Kidney epithelial cell (primary cell): ENCODE measurements around the gene GOLGA6L7. TPM values are rescaled to one million over a fixed set of nuclear protein-coding genes. Genes with fewer than 3 reads are reported as not detected.
"Not testable (repeated sequence)": the region's sequence is repeated elsewhere in the genome, so short reads cannot be mapped to it uniquely, and the experiment has no call there.

ENCODE experiments used
- DNase-seq: peaks from one replicate; pipeline ENCODE4 v3.0.0-alpha.2; 2010; ENCODE audit warnings: low read depth
- H3K27me3 ChIP-seq: 2 replicates; pipeline ENCODE4 v1.6.0; 2011; ENCODE audit warnings: low read length; ENCODE audit not compliant: control insufficient read depth, insufficient read depth
- H3K36me3 ChIP-seq: 2 replicates; pipeline ENCODE4 v1.5.1; 2011; ENCODE audit warnings: low read length; ENCODE audit not compliant: control insufficient read depth, insufficient read depth
- H3K4me3 ChIP-seq: 2 replicates; pipeline ENCODE4 v1.5.1; 2011; ENCODE audit warnings: low read depth, mild to moderate bottlenecking, control low read depth, low read length
- total RNA-seq: library from RNA; depleted of rRNA; stranded (reverse); fragments of >200 nt; gene quantifications from 2 replicates; pipeline ENCODE4 v1.2.3, GENCODE V29; 2015

GOLGA6L7 gene
- total RNA-seq, 1 donor from 2014 or later: not detected

DNA sequence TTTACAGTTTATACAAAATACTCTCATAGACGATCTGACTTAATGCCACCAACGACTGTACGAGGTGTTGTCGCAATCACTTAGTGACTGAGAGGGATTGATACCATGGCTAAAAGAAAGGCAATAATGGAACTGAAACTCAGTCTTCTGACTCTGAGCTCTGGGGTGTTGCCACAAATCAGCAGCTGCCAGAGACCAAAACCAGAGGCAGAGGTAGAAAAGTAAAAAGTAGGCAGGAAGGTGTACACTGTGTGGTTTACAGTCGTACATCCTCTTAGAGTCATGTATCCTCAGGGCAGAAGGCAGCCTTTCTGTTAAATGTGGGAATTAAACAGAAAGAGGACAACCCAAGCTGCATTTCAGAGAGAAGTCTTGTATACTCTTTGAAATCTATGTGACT is 1.2 kb downstream of the GOLGA6L7 start:
- not testable (repeated sequence) for H3K4me3 ChIP-seq, DNase-seq, H3K27me3 ChIP-seq, H3K36me3 ChIP-seq

DNA sequence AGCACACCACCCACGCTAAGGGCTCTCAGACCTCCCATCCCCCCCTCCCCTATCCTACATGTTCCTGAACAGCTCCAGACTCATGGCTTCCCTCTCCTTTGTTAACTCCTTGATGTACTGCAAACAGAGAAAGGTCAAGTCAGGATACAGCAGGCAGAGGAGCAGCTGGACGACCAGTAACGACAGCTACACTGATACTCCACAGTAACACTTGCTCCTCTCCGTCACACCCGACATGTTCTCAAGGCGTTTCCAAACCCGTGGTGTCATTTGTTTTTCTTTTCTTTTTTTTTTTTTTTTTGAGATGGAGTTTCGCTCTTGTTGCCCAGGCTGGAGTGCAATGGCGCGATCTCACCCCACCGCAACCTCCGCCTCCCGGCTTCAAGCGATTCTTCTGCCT is 4.3 kb downstream of the GOLGA6L7 start:
- not testable (repeated sequence) for H3K27me3 ChIP-seq, H3K36me3 ChIP-seq, H3K4me3 ChIP-seq, DNase-seq

DNA sequence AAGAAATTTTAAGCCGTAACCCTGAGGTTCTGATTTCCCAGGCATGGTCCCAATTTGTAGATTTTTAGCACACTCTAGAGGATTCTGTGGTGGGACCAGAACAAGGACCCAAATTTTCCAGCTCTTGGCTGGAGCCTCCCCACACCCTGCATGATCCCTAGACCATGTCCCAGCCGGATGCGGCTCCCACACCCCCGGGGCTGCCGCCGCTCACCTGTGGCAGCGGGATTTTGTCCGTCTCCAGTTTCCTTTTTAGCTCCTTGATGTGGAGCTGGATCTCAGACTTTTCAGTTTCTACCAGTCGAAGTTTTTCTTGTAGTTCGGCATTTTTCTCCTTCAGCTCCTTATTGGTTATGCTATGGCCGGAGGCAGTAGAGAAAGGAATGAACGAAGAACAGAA is 4.9 kb downstream of the GOLGA6L7 start:
- H3K4me3 ChIP-seq, H3K27me3 ChIP-seq, H3K36me3 ChIP-seq, DNase-seq: not testable (repeated sequence)

DNA sequence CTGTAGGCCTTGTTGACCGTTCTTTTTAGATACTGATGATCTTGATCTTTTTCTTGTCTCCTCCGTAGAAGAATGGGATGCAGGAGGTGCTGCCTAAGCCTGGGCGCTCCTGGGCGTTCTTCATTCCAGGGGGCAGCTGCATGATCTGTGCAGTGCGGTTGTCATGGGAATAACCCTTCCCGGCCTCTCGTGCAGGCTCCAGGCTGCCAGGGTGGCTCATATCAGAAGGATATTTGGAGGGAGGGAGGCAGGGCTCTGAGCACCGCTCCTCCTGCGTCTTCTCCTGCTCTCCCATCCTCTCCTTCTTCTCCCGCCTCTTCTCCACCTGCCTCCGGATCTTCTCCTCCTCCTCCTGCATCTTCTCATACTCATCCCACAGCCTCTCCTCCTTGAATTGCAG is 6.2 kb downstream of the GOLGA6L7 start:
- not testable (repeated sequence) for H3K27me3 ChIP-seq, H3K36me3 ChIP-seq, DNase-seq, H3K4me3 ChIP-seq

DNA sequence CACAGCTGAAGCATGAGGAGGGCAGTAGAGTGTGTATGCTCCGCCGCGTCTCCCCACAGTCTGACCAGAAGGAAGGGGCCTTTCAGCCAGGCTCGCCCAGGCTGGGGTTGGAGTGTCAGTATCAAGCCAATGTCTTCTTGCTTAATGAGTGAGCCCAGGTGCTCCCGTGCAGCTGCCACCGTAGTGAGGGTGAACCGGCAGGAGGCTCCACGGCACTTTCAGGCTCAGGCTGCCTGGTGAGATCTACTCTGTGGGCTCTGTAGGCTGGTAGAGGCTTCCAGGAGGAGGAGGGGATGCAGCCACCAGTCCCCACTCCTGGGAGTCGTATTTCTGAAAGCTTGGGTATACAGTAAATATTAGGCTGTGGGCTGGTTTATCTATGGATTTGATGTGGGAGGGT is 8.2 kb downstream of the GOLGA6L7 start:
- not testable (repeated sequence) for H3K36me3 ChIP-seq, H3K27me3 ChIP-seq, H3K4me3 ChIP-seq, DNase-seq

DNA sequence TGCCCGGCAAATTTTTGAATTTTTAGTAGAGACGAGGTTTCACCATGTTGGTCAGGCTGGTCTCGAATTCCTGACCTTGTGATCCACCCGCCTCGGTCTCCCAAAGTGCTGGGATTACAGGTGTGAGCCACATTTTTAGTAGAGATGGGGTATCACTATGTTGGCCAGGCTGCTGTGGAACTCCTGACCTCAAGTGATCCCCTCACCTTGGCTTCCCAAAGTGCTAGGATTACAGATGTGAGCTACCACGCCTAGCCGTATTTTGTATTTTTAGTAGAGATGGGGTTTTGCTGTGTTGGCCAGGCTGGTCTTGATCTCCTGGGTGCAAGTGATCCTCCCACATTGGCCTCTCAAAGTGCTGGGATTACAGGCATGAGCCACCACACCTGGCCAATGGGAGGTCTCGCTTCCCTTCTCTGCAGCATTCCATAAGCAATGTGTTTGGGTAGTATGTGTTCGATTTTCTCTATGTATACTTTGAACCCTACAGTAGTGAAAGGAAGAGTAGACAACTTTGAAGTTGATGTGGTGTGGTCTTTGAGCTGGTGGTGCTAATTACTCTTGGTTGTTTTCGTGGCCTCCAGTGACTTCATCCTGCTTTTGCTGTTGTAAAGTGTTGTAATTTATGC is 13.4 kb downstream of the GOLGA6L7 start:
- not testable (repeated sequence) for H3K4me3 ChIP-seq, DNase-seq, H3K27me3 ChIP-seq, H3K36me3 ChIP-seq

DNA sequence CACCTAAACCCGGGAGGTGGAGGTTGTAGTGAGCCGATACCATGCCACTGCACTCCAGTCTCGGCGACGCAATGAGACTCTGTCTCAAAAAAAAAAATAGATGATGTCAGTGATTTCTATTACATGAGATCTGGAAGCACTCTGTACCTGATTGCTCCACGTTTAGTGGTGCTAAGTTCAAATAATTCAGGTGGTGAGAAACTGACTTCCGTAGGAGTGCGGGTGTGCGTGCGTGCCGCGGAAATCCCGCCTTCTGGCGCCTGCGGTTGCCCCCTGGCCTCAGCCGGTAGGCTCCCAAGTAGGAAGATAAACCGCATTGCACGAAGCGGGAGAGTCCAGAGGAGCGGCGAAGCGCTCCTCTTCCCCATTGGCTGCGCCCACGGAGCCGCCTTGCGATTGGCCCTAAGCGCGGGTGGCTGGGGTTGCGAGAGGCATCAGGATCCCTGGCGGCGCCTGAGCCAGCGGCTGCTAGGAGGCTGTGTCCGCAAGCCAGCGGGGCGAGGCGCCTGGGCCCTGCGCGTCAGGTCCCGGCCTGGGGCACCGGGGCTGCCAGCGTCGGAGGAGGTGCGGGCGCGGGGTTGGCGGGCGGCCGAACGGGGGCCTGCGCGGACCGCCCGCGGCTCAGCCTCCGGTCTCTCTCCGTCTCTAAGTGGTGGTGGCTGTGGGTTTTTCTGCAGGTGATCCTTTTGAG is 16.4 kb downstream of the GOLGA6L7 start:
- not testable (repeated sequence) for H3K27me3 ChIP-seq, H3K36me3 ChIP-seq
- peak overlapping the region; percentile 43 for H3K4me3 ChIP-seq
- DNase-seq: peak; percentile 51

DNA sequence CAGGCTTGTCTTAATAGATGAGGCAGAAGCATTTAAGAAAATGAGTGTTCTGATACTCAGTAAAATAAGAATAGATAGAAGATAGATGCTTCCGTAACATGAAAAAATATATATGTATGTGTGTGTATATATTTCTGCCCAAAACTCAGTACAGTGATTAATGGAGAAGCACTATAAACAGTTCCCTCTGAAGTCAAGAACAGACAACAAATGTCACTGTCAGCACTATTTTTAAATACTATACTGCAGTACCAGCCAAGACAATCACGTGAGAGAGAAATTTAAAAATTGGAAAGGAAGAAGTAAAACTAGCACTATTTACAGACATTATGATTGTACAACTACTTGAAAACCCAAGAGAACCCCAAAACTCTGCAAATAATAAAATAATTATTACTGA is 27.0 kb downstream of the GOLGA6L7 start:
- not testable (repeated sequence) for DNase-seq, H3K27me3 ChIP-seq, H3K36me3 ChIP-seq, H3K4me3 ChIP-seq

DNA sequence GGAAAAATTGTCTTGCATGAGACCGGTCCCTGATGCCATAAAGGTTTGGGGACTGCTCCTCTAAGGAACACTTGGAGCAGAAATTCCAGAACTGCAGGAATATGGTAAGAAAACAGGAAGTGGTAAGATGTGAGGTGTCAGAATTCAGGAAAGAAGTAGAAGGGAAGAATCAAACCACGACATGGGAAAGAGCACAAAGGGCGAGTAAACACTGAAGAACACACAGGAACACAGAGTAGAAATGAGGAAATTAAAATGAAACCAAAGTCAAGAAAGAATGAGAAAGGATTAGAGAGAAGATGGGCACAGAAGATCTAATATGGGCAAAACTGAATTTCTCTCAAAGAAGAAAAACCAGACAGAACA is 28.5 kb downstream of the GOLGA6L7 start:
- H3K27me3 ChIP-seq, H3K36me3 ChIP-seq, H3K4me3 ChIP-seq, DNase-seq: not testable (repeated sequence)

DNA sequence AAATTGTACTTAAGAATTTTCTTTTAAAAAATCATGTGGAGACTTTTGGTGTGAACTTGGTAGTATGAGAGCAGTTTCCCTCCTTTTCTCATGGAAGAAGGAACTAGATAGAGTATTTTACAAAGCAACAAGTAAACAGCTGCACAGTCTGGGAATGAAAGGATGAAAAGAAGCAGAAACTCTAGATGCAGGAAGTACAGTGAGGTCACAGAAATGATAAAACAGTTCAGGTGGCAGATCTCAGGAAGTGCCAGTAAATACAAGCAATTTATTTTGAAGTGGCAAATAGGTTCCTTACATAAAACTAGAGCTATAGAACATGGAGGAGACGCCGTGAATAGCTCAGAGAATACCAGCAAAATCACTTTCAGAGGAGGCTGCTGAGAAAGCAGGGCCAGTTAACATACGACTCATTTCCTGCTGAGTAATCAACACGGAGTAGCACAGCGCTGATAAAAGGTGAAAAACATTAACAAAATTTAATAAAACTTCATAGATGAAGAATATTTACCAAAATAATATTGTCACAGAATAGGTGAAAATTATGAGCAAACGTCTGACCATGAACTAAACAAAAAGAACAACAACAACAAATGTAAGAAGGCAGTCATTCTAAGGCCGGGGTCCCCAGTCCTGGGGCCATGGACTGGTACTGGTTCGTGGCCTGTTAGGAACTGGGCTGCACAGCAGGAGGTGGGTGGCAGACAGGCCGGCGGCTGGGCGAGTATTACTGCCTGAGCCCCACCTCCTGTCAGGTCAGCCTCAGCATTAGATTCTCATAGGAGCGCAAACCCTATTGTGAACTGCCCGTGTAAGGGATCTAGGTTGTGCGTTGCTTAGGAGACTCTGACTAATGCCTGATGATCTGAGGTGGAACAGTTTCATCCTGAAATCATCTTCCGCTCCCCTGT is 29.2 kb downstream of the GOLGA6L7 start:
- not testable (repeated sequence) for H3K27me3 ChIP-seq, H3K4me3 ChIP-seq, DNase-seq, H3K36me3 ChIP-seq

DNA sequence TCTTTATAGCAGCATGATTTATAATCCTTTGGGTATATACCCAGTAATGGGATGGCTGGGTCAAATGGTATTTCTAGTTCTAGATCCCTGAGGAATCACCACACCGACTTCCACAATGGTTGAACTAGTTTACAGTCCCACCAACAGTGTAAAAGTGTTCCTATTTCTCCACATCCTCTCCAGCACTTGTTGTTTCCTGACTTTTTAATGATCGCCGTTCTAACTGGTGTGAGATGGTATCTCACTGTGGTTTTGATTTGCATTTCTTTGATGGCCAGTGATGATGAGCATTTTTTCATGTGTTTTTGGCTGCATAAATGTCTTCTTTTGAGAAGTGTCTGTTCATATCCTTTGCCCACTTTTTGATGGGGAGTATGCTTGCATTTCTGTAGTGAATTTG is 30.3 kb downstream of the GOLGA6L7 start:
- not testable (repeated sequence) for DNase-seq, H3K36me3 ChIP-seq, H3K4me3 ChIP-seq, H3K27me3 ChIP-seq

DNA sequence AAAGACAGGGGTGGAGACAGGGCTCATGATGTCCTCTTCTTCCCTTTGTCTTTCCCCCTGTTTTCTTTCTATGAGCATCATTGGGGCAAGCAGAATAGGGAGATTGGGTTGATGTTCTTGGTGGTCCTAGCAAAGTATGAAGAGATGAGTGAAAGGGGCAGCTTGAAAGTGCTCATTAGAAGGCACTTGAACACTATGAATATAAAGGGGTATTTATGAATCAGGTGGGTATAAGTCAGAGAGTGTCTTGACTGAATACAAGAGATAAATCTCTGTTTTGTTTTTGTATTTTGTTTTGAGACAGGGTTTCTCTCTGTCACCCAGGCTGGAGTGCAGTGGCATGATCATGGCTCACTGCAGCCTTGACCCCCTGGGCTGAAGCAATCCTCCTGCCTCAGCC is 34.4 kb downstream of the GOLGA6L7 start:
- not testable (repeated sequence) for H3K4me3 ChIP-seq, DNase-seq, H3K36me3 ChIP-seq, H3K27me3 ChIP-seq

DNA sequence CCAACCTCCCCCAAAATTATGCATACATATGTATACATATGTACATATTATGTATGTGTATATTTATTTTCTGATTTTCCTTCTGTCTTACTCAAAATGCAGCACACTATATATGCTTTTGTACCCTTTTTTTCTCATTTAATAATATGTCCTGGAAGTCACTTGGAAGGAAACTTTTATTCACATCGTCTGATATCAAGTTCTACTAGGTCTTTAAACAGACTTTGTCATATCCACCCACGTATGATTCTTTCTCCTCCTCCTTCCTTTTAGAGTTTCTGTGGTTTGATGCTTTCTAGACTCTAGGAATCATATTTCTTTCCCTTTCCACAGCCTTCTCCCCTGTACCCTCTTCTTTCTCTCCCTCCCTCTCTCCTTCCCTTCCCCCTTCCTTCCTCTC is 35.1 kb downstream of the GOLGA6L7 start:
- DNase-seq, H3K27me3 ChIP-seq, H3K4me3 ChIP-seq, H3K36me3 ChIP-seq: not testable (repeated sequence)

DNA sequence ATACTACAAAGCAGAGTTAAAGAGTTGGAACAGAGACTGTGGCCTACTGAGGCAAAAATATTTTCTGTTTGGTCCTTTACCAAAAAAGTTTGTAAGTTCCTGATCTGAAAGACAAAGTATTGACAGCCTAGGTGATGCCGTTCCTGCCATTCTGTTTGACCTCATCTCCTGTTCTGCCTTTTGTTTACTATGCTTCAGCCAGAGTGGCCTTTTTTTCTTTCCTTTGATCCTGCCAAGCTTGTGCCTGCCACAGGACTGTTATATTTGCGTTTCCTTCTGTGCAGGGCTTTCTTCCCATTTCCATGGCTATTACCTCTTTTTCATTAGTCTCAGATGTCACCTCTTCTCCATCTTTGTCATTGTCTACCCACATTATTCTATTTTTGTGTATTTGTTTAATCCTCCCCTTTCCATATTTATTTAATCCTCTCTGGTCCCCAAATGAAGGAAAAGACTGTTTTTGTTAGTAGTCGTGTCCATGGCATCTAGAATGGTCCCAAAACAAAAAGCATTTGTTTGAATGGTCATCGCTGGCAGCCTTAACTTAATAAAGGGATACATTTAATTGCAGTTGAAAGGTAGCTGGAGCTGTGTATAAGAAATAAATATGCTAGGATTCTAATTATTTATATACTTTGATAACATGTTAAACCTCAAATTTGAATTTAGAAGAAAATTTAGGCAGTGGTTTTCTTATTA is 36.4 kb downstream of the GOLGA6L7 start:
- not testable (repeated sequence) for H3K27me3 ChIP-seq, DNase-seq, H3K36me3 ChIP-seq, H3K4me3 ChIP-seq
